Esophagus squamous epithelium (tissue), 4 donors: ENCODE measurements around the gene CLDN18.

ENCODE experiments used
- POLR2A ChIP-seq, 4 donors: fragments of 450-650 bp; IDR thresholded peaks; one replicate each; pipeline ENCODE4 v1.6.1; 2017; ENCODE audit warnings: antibody characterized with exemption in 4 of 4, mild to moderate bottlenecking in 4 of 4, moderate library complexity in 3 of 4
- TF ChIP-seq, protein P1 (sequence below), 6 experiments: fragments of 450-650 bp in 4 of 6; fragments of 200-600 bp in 2 of 6; sonication (generic) in 2 of 6; IDR thresholded peaks; one replicate each; pipeline ENCODE4 v1.5.1; 2016 to 2019; ENCODE audit warnings: antibody characterized with exemption in 6 of 6, mild to moderate bottlenecking in 4 of 6, moderate library complexity in 4 of 6

DNA sequence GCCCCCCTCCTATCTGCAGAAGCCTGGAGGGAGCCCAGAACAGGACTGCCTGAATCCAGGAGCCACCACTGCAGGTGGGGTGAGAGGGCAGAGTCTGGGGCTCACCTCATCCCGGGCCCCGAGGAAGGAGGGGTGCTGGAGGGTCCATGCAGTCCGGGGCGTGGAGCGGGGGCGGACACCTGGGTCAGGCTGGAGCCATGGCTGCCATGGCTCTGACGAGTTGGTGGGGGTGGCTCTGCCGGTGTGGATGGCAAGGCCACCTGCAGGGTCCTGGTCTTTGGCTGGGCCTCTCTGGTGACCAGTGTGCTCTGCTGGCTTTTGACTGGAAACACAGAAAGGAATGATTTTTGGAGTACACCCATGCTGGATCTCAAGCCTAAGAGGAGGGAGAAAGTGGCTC is 58.1 kb downstream of the CLDN18 start:
- no peak for TF ChIP-seq POLR2A (IDR thresholded peaks at IDR 0.05)
- TF ChIP-seq, protein P1, sequence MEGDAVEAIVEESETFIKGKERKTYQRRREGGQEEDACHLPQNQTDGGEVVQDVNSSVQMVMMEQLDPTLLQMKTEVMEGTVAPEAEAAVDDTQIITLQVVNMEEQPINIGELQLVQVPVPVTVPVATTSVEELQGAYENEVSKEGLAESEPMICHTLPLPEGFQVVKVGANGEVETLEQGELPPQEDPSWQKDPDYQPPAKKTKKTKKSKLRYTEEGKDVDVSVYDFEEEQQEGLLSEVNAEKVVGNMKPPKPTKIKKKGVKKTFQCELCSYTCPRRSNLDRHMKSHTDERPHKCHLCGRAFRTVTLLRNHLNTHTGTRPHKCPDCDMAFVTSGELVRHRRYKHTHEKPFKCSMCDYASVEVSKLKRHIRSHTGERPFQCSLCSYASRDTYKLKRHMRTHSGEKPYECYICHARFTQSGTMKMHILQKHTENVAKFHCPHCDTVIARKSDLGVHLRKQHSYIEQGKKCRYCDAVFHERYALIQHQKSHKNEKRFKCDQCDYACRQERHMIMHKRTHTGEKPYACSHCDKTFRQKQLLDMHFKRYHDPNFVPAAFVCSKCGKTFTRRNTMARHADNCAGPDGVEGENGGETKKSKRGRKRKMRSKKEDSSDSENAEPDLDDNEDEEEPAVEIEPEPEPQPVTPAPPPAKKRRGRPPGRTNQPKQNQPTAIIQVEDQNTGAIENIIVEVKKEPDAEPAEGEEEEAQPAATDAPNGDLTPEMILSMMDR (IDR thresholded peaks at IDR 0.05) = no peak
